GM15510 (cell line): Measurements from ENCODE around the gene CCNC.

Experiments used
- POLR2A ChIP-seq: IDR thresholded peaks from 3 replicates; pipeline ENCODE4 v1.6.1; 2011; ENCODE audit warnings: borderline replicate concordance; ENCODE audit not compliant: insufficient read length; ENCODE audit errors: extremely low read depth

Gene CCNC

GRCh38 chr6:99521633-99522151 lies 46.8 kb downstream of the CCNC start:
- no peak for TF ChIP-seq POLR2A

- peak; percentile 94 for TF ChIP-seq POLR2A
Measured at GRCh38 chr6:99520855-99521632, 47.4 kb downstream of the CCNC start.

- no peak for TF ChIP-seq POLR2A
Measured at GRCh38 chr6:99519446-99519845, 49.0 kb downstream of the CCNC start.

- TF ChIP-seq POLR2A: no peak
Measured at GRCh38 chr6:99514089-99514488, 54.4 kb downstream of the CCNC start.

- no peak for TF ChIP-seq POLR2A
Measured at GRCh38 chr6:99512033-99512432, 56.4 kb downstream of the CCNC start.

GRCh38 chr6:99507648-99508047 lies 60.8 kb downstream of the CCNC start:
- TF ChIP-seq POLR2A: no peak

- no peak for TF ChIP-seq POLR2A
Measured at GRCh38 chr6:99501762-99502161, 66.7 kb downstream of the CCNC start.

- TF ChIP-seq POLR2A: no peak
Measured at GRCh38 chr6:99498421-99498820, 70.0 kb downstream of the CCNC start.

- no peak for TF ChIP-seq POLR2A
Measured at GRCh38 chr6:99495466-99495865, 73.0 kb downstream of the CCNC start.
